Breast epithelium (tissue), 3 donors: Measurements from ENCODE around the gene ALDH18A1.

Experiments
- CTCF ChIP-seq, 3 donors: fragments of 450-650 bp; IDR thresholded peaks; one replicate each; pipeline ENCODE4 v1.5.1; 2016 to 2017; ENCODE audit warnings: antibody characterized with exemption in 3 of 3, mild to moderate bottlenecking in 3 of 3, moderate library complexity in 3 of 3
- POLR2A ChIP-seq: fragments of 450-650 bp; IDR thresholded peaks from one replicate; pipeline ENCODE4 v1.6.1; 2016; ENCODE audit warnings: antibody characterized with exemption, mild to moderate bottlenecking, moderate library complexity

GRCh38 chr10:95646160-95646559 is 10.4 kb downstream of the ALDH18A1 start:
- no peak for TF ChIP-seq CTCF (IDR thresholded peaks at IDR 0.05)
- no peak for TF ChIP-seq POLR2A
